ENCODE data around the gene PTGES3.

DNA sequence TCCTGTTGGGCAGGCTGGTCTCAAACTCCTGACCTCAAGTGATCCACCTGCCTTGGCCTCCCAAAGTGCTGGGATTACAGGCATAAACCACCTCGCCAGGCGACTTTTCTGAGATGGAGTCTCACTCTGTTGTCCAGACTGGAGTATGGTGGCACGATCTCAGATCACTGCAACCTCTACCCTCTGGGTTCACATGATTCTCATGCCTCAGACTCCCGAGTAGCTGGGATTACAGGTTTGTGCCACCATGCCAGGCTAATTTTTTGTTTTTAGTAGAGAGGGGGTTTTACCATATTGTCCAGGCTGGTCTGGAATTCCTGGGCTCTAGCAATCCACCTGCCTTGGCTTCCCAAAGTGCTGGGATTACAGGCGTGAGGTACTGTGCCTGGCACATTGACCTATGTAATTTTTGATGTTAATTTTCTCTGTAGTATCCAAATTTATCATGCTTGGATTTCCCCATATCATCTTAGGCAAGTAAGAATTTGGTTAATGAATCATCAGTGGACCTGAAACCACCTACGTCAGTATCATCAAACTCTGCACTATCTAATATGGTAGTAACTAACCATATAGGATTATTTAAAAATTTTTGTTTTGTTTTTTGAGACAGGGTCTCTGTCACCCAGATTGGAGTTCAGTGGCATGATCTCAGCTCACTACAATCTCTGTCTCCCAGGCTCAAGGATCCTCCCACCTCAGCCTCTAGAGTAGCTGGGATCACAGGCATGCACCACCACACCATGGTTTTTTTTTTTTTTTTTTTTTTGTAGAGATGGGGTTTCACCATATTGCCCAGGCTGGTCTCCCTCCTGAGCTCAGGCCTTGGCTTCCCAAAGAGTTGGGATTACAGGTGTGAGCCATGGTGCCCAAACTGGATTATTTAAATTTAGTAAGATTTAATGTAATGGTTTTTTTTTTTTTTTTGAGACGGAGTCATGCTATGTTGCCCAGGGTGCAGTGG is 30.4 kb downstream of the PTGES3 start:
- TF ChIP-seq CTCF (IDR thresholded peaks at IDR 0.05) (no peak), POLR2A (IDR thresholded peaks at IDR 0.05) (no peak)
